ENCODE data around the gene FAM151A. TPM values are rescaled to one million over a fixed set of nuclear protein-coding genes. Genes with fewer than 3 reads are reported as not detected.
A peak's percentile ranks its signal among the peaks of the same experiment; 100 is the strongest.

The FAM151A gene
- total and polyA plus RNA-seq, 5 experiments from 2014 or later: not detected

GRCh38 chr1:54579337-54579781 is 44.0 kb downstream of the FAM151A start:
- peaks cover 0 to 8% (median 0%) of the 10 kb centered on the region in 5 donors for H3K27me3 Mint-ChIP-seq
- POLR2A ChIA-PET: interaction anchor here (1.1 kb wide), 1 partner anchor 12 kb away, joined by 3 read pairs; no protein-coding TSS in a partner anchor
- DNase-seq: peak in 1 of 10 donors; percentile 41
- no peak overlapping the region for H3K4me3 Mint-ChIP-seq
- H3K27ac Mint-ChIP-seq: no peak overlapping the region
- ATAC-seq: no peak
- H3K9me3 Mint-ChIP-seq: peaks cover 0 to 3% (median 0%) of the 10 kb centered on the region in 9 donors
- H3K4me1 Mint-ChIP-seq: peaks cover 0 to 7% (median 0%) of the 10 kb centered on the region in 4 donors
- no peaks in the 10 kb centered on the region for H3K36me3 Mint-ChIP-seq

- POLR2A ChIA-PET: interaction anchor here (0.6 kb wide), 1 partner anchor 12 kb away, joined by 4 read pairs; no protein-coding TSS in a partner anchor
- DNase-seq (peak in 1 of 10 donors; percentile 41), ATAC-seq (no peak)
- peaks cover 0 to 7% (median 0%) of the 10 kb centered on the region in 4 donors for H3K4me1 Mint-ChIP-seq
- H3K9me3 Mint-ChIP-seq: peaks cover 0 to 3% (median 0%) of the 10 kb centered on the region in 9 donors
- H3K4me3 Mint-ChIP-seq: no peak overlapping the region
- no peak overlapping the region for H3K27ac Mint-ChIP-seq
- H3K36me3 Mint-ChIP-seq: no peaks in the 10 kb centered on the region
- peaks cover 0 to 8% (median 0%) of the 10 kb centered on the region in 5 donors for H3K27me3 Mint-ChIP-seq
These were observed 45.7 kb downstream of the FAM151A start for GRCh38 chr1:54577612-54578011.

GRCh38 chr1:54575605-54576290 is 47.6 kb downstream of the FAM151A start:
- H3K4me3 Mint-ChIP-seq: no peak overlapping the region
- no peaks in the 10 kb centered on the region for H3K36me3 Mint-ChIP-seq

GRCh38 chr1:54575161-54575560 is 48.2 kb downstream of the FAM151A start:
- POLR2A ChIA-PET: no interaction called here
- Mint-ChIP-seq H3K27ac (no peak overlapping the region), H3K4me3 (no peak overlapping the region), H3K36me3 (no peaks in the 10 kb centered on the region), H3K4me1 (peaks cover 0 to 5% (median 1%) of the 10 kb centered on the region in 4 donors), H3K27me3 (peaks cover 0 to 8% (median 0%) of the 10 kb centered on the region in 5 donors), H3K9me3 (peaks cover 0 to 3% (median 0%) of the 10 kb centered on the region in 9 donors)
- ATAC-seq (no peak), DNase-seq (peak in 1 of 10 donors; percentile 30)

More at GRCh38 chr1:54575605-54576290, 47.6 kb downstream of the FAM151A start:
- H3K27ac Mint-ChIP-seq: peak overlapping the region in 1 of 10 donors; percentile 9
- DNase-seq: peak in 1 of 10 donors; percentile 16
- POLR2A ChIA-PET: interaction anchor here (0.8 kb wide), 1 partner anchor 7 kb away, joined by 5 read pairs; no protein-coding TSS in a partner anchor
- peaks cover 0 to 8% (median 0%) of the 10 kb centered on the region in 5 donors for H3K27me3 Mint-ChIP-seq
- peaks cover 0 to 3% (median 0%) of the 10 kb centered on the region in 9 donors for H3K9me3 Mint-ChIP-seq
- H3K4me1 Mint-ChIP-seq: peaks cover 0 to 10% (median 1%) of the 10 kb centered on the region in 4 donors
- ATAC-seq: no peak

GRCh38 chr1:54574158-54574778 is 49.1 kb downstream of the FAM151A start:
- Mint-ChIP-seq H3K9me3 (peaks cover 0 to 3% (median 0%) of the 10 kb centered on the region in 9 donors), H3K4me1 (peaks cover 0 to 5% (median 1%) of the 10 kb centered on the region in 4 donors), H3K27ac (no peak overlapping the region), H3K4me3 (no peak overlapping the region), H3K36me3 (no peaks in the 10 kb centered on the region), H3K27me3 (peaks cover 0 to 8% (median 0%) of the 10 kb centered on the region in 5 donors)
- POLR2A ChIA-PET: no interaction called here
- ATAC-seq: no peak
- peak in 1 of 10 donors; percentile 16 for DNase-seq

GRCh38 chr1:54572542-54572850 is 50.8 kb downstream of the FAM151A start:
- H3K27ac Mint-ChIP-seq: peak overlapping the region in 1 of 10 donors; percentile 84

GRCh38 chr1:54571803-54572541 is 51.4 kb downstream of the FAM151A start:
- POLR2A ChIA-PET: no interaction called here
- Mint-ChIP-seq H3K27me3 (peaks cover 0 to 8% (median 0%) of the 10 kb centered on the region in 5 donors), H3K9me3 (no peaks in the 10 kb centered on the region), H3K36me3 (no peaks in the 10 kb centered on the region), H3K27ac (peak overlapping the region in 1 of 10 donors; percentile 84), H3K4me1 (peaks cover 0 to 5% (median 1%) of the 10 kb centered on the region in 4 donors), H3K4me3 (no peak overlapping the region)
- ATAC-seq (no peak), DNase-seq (peak in 1 of 10 donors; percentile 58)

More at GRCh38 chr1:54572542-54572850, 50.8 kb downstream of the FAM151A start:
- Mint-ChIP-seq H3K4me3 (no peak overlapping the region), H3K9me3 (no peaks in the 10 kb centered on the region), H3K27me3 (peaks cover 0 to 8% (median 0%) of the 10 kb centered on the region in 5 donors), H3K4me1 (peaks cover 0 to 5% (median 1%) of the 10 kb centered on the region in 4 donors), H3K36me3 (no peaks in the 10 kb centered on the region)
- no peak for ATAC-seq
- POLR2A ChIA-PET: no interaction called here
- peak in 1 of 10 donors; percentile 38 for DNase-seq

- no peak overlapping the region for H3K4me3 Mint-ChIP-seq
- H3K36me3 Mint-ChIP-seq: no peaks in the 10 kb centered on the region
- POLR2A ChIA-PET: no interaction called here
- H3K4me1 Mint-ChIP-seq: peaks cover 0 to 5% (median 1%) of the 10 kb centered on the region in 4 donors
- no peaks in the 10 kb centered on the region for H3K9me3 Mint-ChIP-seq
- ATAC-seq: no peak
- peak overlapping the region in 1 of 10 donors; percentile 84 for H3K27ac Mint-ChIP-seq
- peaks cover 0 to 8% (median 0%) of the 10 kb centered on the region in 5 donors for H3K27me3 Mint-ChIP-seq
- DNase-seq: peak in 1 of 10 donors; percentile 2
These were observed 52.0 kb downstream of the FAM151A start for GRCh38 chr1:54571326-54571725.

GRCh38 chr1:54570161-54570560 is 53.2 kb downstream of the FAM151A start:
- peak overlapping the region in 1 of 10 donors; percentile 53 for H3K27ac Mint-ChIP-seq
- no peaks in the 10 kb centered on the region for H3K9me3 Mint-ChIP-seq
- H3K36me3 Mint-ChIP-seq: no peaks in the 10 kb centered on the region
- H3K27me3 Mint-ChIP-seq: peaks cover 0 to 8% (median 0%) of the 10 kb centered on the region in 5 donors
- peaks cover 0 to 2% (median 1%) of the 10 kb centered on the region in 4 donors for H3K4me1 Mint-ChIP-seq
- no peak overlapping the region for H3K4me3 Mint-ChIP-seq
- no peak for ATAC-seq
- POLR2A ChIA-PET: no interaction called here
- no peak for DNase-seq

- DNase-seq: peak in 1 of 10 donors; percentile 13
- H3K9me3 Mint-ChIP-seq: no peaks in the 10 kb centered on the region
- POLR2A ChIA-PET: no interaction called here
- H3K27ac Mint-ChIP-seq: no peak overlapping the region
- no peak overlapping the region for H3K4me3 Mint-ChIP-seq
- peaks cover 0 to 3% (median 2%) of the 10 kb centered on the region in 4 donors for H3K4me1 Mint-ChIP-seq
- peaks cover 0 to 7% (median 0%) of the 10 kb centered on the region in 5 donors for H3K27me3 Mint-ChIP-seq
- no peaks in the 10 kb centered on the region for H3K36me3 Mint-ChIP-seq
- no peak for ATAC-seq
These were observed 54.0 kb downstream of the FAM151A start for GRCh38 chr1:54569339-54569738.

- peaks cover 0 to 5% (median 3%) of the 10 kb centered on the region in 4 donors for H3K4me1 Mint-ChIP-seq
These were observed 55.4 kb downstream of the FAM151A start for GRCh38 chr1:54567961-54568360.

More at GRCh38 chr1:54567961-54568360, 55.4 kb downstream of the FAM151A start:
- no peak for ATAC-seq
- no peak overlapping the region for H3K4me3 Mint-ChIP-seq
- POLR2A ChIA-PET: interaction anchor here (0.7 kb wide), 2 partner anchors 8 to 9 kb away, joined by 5 to 6 read pairs; no protein-coding TSS in a partner anchor
- peak in 1 of 10 donors; percentile 38 for DNase-seq
- no peaks in the 10 kb centered on the region for H3K9me3 Mint-ChIP-seq
- H3K27me3 Mint-ChIP-seq: peaks cover 0 to 7% (median 0%) of the 10 kb centered on the region in 5 donors
- H3K27ac Mint-ChIP-seq: peak overlapping the region in 1 of 10 donors; percentile 33
- no peaks in the 10 kb centered on the region for H3K36me3 Mint-ChIP-seq

All from naive thymus-derived CD8-positive, alpha-beta T cell (primary cell).